GM18873 (cell line): ENCODE measurements around the gene KREMEN1.
"Not testable (repeated sequence)": the region's sequence is repeated elsewhere in the genome, so short reads cannot be mapped to it uniquely, and the experiment has no call there.

Experiments
- ATAC-seq: cut with Tn5 transposase; IDR thresholded peaks from one replicate; pipeline ENCODE4 v1.9.1; 2021; ENCODE audit warnings: mild to moderate bottlenecking, moderate library complexity, moderate number of reproducible peaks; ENCODE audit not compliant: unreplicated experiment, low FRiP score

KREMEN1 gene, protein sequence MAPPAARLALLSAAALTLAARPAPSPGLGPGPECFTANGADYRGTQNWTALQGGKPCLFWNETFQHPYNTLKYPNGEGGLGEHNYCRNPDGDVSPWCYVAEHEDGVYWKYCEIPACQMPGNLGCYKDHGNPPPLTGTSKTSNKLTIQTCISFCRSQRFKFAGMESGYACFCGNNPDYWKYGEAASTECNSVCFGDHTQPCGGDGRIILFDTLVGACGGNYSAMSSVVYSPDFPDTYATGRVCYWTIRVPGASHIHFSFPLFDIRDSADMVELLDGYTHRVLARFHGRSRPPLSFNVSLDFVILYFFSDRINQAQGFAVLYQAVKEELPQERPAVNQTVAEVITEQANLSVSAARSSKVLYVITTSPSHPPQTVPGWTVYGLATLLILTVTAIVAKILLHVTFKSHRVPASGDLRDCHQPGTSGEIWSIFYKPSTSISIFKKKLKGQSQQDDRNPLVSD

DNA sequence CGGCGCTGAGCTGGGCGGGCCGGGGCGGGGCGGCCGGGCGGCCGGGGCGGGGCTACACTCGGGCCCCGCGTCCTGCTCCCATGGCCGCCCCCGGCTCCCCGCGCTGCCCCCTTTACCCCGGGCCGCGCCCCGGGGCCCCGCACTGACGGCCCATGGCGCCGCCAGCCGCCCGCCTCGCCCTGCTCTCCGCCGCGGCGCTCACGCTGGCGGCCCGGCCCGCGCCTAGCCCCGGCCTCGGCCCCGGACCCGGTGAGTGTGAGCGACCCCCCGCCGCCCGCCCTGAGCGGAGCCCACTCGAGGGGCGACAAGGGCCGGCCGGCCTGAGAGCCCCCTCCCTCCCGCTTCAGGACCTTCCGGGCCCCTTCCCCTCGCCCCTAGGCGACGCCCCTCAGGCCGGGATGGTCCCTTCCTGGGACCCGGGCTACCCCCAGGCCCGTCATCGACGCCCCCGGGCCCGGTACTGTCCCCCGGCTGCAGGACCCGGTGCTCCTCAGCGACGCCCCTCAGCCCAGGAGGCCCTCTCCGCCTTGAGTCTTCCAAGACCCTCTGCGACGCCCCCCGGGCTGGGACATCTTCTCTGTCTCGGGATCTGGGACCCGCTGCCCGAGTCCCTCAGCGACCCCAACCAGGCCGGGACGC, at the start of gene KREMEN1:
TSS of gene KREMEN1 (plus strand) at position 57 of the 639 bp plus-strand sequence. CDS start at position 153, 96 bp downstream.
- ATAC-seq, result no peak

DNA sequence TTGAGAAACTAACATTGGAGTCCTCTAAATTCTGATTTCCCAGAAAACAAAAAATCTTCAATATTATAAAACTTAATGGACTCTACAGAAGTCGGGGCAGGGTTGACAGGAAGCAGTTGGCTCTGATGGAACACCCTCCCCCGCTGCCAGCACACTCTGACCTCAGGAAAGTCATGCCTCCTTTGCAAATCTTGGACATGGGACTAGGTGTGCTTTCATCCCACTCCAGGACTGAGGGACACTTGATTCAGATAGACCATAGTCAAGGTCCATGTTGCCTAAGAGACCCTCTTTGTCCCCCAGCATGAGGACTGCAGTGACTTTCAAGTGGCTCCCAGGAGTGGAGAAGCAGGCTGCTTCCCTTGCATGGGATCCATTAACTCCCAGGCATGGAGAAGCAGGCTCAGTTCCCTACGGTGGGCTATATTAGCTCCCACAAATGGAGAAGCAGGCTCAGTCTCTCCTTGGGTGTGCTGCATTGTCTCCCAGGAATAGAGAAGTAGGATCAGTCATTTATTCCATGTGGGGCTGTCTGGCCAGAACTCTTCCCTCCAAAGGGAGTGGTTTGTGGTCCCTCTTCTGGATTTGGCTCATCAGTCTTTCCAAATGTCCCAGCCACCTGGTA, 49.6 kb upstream of the KREMEN1 start:
- ATAC-seq, result no peak

DNA sequence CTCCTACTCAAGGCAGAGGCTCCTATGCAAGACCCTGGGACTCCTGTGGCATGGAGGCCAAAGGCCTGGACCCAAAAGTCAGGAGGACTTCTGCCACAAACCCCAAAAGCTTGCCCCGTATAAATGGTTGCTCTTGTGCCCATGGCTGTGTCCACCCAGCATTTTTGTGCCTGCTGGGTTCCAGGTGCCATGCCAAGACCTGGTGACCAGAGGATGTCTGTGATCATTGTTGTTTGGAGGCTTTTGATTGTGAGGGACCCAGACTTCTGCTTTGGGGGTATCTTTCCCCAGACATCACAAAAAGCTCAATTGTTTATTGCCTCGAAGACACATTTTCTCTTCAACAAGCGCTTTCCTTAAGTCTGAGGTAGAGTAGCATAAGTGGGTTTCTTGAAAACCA, 46.3 kb upstream of the KREMEN1 start:
- no peak for ATAC-seq

DNA sequence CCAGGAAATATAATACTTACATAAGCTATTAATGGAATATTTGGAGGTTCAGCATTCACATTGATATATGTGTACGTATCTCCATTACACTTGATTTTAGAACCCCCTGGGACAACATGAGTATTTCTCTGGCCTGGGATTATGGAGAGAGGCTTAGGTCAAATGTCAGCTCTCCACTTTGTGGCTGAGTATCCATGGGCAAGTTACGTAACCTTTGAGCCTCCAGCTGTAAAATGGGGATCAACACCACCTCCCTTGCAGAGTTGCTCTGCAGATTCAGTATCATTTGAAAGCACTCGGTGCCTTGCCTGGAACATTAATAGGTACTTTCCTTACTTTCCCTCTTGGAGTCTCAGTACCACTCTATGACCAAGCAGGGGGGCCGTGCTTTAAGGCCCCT, 44.4 kb upstream of the KREMEN1 start:
- no peak for ATAC-seq

DNA sequence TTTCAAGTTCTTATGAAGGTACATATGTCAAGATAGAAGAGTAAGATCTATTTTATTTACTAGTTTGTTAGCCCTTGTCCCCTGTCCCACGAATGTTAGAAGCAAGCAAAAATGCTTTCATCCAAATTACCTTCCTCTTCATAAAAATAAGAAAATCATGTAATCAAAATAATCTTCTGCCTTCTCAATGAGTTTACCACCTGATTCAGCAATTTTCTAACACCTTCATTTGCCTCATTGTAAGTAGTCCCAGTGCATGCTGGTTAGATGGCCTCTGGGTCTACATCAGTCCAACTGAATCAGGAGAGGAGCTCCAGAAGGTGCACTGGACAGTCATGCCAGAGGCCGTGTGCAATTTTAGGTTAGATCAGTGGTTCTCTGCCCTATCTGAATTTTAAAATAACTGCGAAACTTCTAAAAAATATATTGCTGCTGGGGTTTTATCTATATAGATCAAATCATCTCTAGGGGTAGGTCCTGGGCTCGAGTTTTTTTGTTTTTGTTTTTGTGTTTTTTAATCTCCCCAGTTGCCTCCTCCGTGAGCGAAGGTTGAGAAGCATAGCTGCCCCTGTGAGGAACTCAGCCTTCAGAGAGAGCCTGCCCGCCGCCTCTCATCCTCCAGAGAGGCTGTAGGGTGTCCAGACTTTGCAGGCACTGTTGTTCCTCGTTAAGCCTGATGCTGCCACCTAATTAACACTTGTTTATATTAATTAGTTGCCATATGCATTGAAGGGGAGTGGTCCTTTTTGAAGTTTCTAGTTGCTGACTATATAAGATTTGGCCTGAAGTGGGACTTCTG, 43.4 kb upstream of the KREMEN1 start:
- ATAC-seq, result no peak

DNA sequence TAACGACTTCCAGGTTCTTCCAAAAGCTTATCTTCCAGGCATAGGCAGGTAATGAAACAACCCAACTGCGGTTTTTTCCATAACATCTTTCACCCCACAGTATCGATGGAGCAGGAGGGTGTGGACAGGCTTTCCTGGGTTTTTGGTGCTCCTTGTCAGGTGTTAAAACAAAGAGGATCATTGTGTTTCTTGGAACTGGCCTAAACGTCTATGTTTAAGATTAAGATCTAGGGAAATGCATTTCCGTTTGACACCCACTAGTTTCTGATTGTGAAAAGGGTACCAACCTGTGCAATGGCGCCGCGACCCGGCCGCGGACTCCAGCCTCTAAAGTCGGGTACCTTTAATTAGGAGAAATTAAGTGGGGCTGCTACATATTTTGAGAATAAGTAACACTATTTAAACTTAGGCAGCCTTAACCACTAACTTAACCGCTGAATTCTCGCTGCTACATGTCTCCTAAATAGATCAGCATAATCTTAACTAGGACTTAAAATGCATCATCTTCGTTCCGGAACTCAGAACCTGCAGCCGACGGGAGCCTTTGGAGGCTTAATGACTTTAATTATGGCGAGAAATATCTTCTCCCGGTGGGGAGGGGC, 42.7 kb upstream of the KREMEN1 start:
- ATAC-seq, result no peak

DNA sequence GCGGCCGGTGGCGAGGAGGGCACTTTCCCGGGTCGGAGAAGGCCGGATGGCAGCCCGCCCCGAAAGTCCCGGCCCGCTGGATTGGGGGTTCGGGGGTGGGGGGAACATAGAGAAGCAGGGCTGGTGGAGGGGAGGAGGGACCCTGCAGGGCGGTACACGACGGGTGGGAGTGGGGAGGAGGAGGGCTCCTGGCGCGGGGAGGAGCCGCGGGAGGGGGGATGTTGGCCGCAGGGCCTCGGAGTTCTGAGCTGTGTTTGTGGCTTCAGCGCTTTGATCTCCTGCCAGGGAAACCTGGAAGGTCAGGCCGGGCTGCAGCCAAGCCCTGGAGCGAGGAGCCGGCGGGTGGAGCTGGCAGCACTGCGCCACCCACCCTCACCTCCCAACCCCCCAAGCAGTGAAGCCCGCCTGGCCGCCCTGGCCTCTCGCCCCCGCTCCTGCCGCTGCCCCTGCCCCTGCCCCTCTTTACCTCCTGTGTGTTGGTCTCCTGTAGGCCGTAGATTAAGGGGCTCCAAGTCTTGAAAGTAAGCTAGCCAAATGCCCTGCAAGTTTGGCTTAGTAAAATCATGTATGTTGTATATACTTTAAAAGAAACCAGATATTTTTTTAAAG, 42.1 kb upstream of the KREMEN1 start:
- no peak for ATAC-seq

DNA sequence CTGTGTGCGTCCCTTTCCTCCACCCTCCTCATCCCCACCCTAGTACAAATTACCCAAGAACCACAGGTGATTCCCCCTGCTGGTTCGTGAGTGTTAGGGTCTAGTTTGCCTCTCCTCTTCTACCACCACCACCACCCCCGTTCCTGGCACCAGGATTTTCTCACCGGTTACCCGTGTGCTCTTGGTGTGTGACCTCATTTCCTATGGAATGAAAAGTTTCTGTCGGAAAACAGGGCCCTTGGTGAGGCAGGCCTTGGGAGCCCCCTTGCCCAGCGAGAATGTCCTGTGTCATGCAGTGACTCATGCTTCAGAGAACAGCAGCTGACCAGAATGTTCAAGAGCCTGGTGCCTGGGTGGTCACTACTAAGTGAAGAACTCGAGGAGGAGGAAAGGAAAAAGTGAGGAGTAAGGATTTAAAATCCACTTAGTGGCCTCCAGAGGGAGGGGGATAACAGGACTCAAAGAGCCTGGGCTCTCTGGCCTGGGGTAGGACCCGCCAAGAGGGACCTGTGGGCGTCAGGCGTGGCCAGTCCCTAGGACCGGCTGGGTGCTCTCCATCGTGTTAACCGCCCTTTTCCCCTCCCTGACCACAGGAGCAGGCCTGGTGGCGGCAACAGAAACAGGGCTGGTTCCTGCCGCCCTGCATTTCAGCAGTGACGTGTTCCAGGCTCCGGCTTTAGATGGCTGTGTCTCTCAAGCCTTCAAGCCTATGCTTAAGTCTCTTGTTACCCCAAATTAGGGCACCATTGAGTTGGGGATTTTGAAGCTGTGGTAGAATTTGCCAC, 41.4 kb upstream of the KREMEN1 start:
- no peak for ATAC-seq

DNA sequence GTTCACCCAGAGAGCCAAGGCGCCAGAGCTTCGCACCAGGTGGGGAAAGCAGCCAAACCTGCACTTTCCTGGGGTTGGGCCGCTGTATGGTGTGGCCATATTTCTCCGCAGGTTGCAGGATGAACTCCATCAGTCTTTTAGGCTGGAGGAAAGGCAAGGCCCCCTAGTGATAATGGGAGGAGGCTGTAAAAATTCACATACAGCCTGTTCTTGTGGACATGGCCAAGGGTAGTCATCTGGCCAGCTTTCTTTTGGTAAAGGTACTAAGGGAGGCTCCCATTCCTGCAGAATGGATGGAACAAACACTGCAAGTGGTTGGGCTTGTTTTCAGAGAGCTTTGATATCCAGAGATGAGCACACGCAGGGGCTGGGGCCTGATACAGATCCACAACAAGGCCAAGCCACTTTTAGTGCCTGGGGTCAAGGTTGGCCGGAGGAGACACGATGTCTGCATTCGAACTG, 40.8 kb upstream of the KREMEN1 start:
- ATAC-seq, result no peak

DNA sequence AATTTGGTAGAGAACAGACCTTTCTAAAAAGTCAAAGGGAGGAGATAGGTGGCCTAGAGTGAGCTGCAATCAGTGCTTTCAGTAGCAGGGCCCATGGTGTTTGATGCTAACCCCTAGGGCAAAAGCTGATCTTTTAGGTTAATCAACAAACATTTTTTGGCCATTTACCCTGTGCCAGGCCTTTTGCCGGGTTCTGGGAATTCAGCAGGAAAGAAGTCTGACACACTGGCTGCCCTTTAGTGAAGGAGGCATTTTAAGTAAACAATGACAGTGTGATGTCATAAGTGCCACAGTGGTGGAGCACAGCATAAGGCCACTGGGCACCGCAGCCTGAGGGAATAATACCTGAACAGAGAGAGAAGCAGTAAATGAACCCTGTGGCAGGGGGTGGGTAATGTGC, 40.3 kb upstream of the KREMEN1 start:
- no peak for ATAC-seq

DNA sequence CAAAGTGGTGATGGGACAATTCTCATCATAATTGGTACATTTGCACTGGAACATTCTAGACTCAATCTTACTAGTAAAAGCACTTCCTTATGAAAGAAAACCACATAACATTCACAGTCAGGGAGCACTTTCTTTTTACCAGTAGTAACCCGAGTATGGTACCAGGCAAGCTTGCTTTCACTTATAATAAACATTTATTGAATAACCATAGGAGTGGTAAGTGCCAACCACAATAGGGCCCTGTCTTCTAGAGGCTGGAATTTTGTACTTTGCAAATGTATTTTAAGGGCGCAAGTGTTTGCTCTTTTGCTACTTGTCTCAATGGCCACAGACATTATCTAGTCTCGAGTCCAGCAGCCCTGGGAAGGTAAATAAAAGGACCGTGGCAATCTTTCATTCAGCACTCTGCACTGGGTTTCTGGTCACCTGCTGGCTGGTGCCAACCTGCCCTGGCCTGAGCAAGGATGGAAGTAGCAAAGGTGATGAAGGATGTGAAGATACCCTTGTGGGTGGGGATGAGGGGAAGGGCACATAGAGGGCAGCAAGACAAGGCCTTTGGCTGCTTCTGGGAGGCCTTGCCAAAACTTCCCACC, 35.4 kb upstream of the KREMEN1 start:
- ATAC-seq, result no peak

DNA sequence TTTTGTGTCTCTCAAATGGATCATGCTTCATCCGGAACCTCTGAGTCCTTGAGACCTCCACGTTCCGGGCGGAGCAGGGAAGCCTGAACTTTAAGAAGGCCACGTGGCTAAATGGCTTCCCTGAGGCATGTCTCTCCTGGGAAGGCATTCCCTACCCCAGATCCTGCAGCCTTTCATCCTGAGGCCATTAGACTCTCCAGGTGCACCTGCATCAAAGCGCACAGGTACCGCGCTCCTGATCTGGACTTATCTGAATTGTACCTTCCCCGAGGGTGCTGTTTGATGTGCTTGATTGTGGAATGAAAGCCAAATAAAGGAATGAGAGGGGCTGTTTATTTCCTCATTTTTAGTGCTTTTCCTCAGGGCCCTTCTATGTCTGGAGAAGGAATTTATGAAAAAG, 33.7 kb upstream of the KREMEN1 start:
- no peak for ATAC-seq

DNA sequence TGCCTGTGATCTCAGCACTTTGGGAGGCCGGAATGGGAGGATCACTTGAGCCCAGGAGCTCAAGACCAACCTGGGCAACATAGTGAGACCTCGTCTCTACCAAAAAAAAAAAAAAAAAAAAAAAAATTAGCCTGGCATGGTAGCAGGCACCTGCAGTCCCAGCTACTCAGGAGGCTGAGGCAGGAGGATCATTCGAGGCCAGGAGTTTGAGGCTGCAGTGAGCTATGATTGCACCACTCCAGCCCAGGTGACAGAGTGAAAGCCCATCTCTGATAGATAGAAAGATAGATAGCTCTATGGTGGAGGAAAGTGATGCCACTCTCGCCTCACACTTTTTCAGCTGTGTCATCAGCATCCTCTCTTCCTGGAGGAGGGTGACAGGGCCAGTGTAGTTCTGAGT, 33.2 kb upstream of the KREMEN1 start:
- not testable (repeated sequence) for ATAC-seq

DNA sequence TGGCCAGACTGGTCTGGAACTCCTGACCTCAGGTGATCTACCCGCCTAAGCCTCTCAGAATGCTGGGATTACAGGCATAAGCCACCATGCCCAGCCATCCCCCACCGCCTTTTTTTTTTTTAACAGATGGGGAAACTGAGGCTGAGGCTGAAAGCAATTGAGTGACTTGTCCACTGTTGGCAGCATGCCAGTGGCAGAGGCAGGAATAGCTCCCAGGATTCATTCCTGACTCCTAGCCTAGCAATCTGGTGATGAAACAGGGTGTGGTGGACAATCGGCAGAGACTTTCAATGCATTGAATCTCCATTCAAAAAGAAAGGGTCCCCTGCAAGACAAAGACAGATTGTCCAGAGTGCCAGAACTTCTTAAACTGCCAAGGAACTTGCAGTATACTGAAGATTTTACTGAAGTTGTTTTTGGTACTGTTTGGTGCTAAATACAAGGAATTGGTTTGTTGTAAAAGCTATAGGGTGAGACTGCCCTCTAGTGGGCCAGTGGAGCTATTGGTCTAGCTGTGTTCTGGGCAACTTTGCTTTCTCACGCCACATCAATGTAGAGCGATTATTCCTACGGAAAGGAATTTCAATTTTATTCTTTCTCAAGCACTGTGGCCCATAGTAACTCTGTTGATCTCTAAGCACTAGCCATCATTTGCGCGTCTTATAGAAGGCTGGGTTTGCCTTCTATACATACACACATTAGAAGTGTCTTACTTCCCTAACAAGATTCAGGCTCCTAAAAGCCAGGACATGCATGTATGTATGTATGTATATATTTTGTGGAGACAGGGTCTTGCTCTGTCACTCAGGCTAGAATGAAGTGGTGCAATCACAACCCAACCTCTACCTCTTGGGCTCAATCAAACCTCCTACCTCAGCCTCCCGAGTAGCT, 32.2 kb upstream of the KREMEN1 start:
- no peak for ATAC-seq

DNA sequence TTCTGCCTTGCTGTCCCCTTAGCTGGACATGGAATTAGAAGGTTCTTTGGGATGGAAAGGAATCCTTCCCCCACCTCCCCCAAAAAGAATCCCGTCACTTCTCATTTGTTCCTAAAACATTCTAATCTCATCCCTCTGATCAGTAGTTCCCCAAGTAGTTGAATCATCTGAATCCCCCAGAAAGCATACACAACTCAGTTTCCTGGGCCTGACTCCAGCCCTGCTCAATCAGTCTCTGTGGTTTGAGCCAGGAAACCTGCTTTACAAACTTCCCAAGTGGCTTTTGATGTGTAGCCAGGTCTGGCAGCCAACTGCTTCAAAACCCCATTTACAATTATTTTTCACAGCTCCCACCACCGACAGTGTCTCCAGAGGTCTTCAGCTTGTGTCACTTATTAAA, 31.4 kb upstream of the KREMEN1 start:
- no peak for ATAC-seq

DNA sequence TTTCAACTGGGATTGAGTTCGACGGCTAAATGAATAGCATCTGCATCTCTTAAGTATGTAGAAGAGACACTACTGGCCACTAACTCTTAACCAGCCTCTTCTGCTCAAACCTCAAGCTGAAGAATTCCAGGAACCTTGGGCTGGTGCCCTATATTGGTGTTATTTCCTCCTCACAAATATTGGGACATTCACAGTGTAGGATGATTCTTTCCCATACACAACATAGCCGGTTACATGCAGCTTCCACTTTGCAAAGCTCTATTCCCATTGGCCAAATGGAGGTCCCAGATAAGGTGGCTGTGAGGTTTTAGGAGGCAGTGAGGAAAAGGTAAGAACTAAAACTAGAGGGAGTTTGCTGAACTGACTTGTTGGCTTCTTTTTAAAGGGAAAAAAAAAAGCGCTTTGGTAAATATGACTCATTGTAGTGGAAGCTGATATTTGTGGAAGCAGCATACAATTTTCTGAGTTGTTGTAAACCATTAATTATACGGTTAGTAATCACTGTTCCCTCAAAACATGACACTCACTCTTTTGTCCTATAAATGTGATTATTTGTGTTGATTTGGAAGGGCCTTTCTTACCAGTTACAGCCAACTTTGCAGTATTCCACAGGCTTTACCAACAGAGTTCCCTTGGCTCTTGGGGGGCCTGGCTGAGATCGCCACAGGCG, 28.8 kb upstream of the KREMEN1 start:
- no peak for ATAC-seq

DNA sequence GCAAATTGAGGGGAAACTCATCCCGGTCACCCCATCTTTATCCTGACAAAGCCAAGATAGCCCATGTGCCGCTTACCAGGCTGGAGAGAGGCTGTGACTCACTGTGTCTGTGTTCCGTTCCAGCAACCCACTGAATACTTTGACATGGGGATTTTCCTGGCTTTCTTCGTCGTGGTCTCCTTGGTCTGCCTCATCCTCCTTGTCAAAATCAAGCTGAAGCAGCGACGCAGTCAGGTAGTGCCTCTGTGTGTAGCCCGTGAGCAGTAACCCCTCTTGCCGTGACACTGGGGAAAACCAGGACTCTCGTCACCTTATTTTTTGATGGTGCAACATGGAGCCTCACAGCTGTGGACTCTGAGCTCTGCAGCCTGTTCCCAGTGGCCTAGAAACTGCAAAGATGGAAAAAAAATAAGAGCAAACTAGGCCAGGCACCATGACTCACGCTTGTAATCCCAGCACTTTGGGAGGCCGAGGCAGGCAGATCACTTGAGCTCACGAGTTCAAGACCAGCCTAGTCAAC, 28.1 kb upstream of the KREMEN1 start:
- no peak for ATAC-seq
